Skeletal muscle tissue (tissue), 4 donors: ENCODE data around the gene ATP9A. TPM values are rescaled to one million over a fixed set of nuclear protein-coding genes. Genes with fewer than 3 reads are reported as not detected.
"Not testable (repeated sequence)": the region's sequence is repeated elsewhere in the genome, so short reads cannot be mapped to it uniquely, and the experiment has no call there.

Source experiments
- H3K27ac ChIP-seq: one replicate; pipeline ENCODE4 v1.7.0; 2013; ENCODE audit warnings: mild to moderate bottlenecking, low read depth, low read length, inconsistent platforms
- H3K27me3 ChIP-seq, 3 donors: one replicate each; pipeline ENCODE4 v1.7.0; 2013; ENCODE audit warnings: low read length in 3 of 3; ENCODE audit not compliant: control insufficient read depth in 3 of 3, insufficient read depth in 3 of 3
- H3K36me3 ChIP-seq, 3 donors: one replicate each; pipeline ENCODE4 v1.7.0; 2013; ENCODE audit warnings: low read length in 3 of 3; ENCODE audit not compliant: control insufficient read depth in 3 of 3, insufficient read depth in 3 of 3
- H3K4me1 ChIP-seq, 3 donors: one replicate each; pipeline ENCODE4 v1.7.0; 2013; ENCODE audit warnings: low read length in 3 of 3, mild to moderate bottlenecking in 3 of 3; ENCODE audit not compliant: control insufficient read depth in 3 of 3, insufficient read depth in 3 of 3
- H3K4me3 ChIP-seq, 3 donors: one replicate each; pipeline ENCODE4 v1.7.0; 2013; ENCODE audit warnings: low read length in 3 of 3
- H3K9ac ChIP-seq, 3 donors: one replicate each; pipeline ENCODE4 v1.7.0; 2013; ENCODE audit warnings: low read length in 3 of 3, mild to moderate bottlenecking in 3 of 3, moderate library complexity in 2 of 3, low read depth in 1 of 3
- H3K9me3 ChIP-seq, 3 donors: one replicate each; pipeline ENCODE4 v1.7.0; 2013; ENCODE audit warnings: low read length in 3 of 3; ENCODE audit not compliant: control insufficient read depth in 3 of 3
- total RNA-seq: library from RNA; depleted of rRNA; stranded (reverse); fragments of >200 nt; gene quantifications from one replicate; pipeline ENCODE4 v1.2.3, GENCODE V29; 2014
- donor health status: Osteomylitis.

Gene ATP9A
- total RNA-seq, 1 donor from 2014 or later = 56.4 TPM

GRCh38 chr20:51665543-51666118 lies 102.6 kb downstream of the ATP9A start:
- no peaks in the 10 kb centered on the region for H3K9me3 ChIP-seq
- H3K4me3 ChIP-seq = no peak overlapping the region
- H3K27me3 ChIP-seq = no peaks in the 10 kb centered on the region
- H3K27ac ChIP-seq = no peak overlapping the region
- peaks cover 12 to 34% (median 20%) of the 10 kb centered on the region in 3 donors for H3K36me3 ChIP-seq
- H3K9ac ChIP-seq = no peak overlapping the region
- H3K4me1 ChIP-seq = peaks cover 0 to 2% (median 0%) of the 10 kb centered on the region in 3 donors

- Histone ChIP-seq H3K4me1 (peaks cover 0 to 2% (median 0%) of the 10 kb centered on the region in 3 donors), H3K4me3 (no peak overlapping the region), H3K9me3 (no peaks in the 10 kb centered on the region), H3K27ac (no peak overlapping the region), H3K27me3 (no peaks in the 10 kb centered on the region), H3K36me3 (peaks cover 4 to 8% (median 5%) of the 10 kb centered on the region in 3 donors), H3K9ac (no peak overlapping the region)
These were observed 106.5 kb downstream of the ATP9A start for GRCh38 chr20:51661609-51662178.

DNA sequence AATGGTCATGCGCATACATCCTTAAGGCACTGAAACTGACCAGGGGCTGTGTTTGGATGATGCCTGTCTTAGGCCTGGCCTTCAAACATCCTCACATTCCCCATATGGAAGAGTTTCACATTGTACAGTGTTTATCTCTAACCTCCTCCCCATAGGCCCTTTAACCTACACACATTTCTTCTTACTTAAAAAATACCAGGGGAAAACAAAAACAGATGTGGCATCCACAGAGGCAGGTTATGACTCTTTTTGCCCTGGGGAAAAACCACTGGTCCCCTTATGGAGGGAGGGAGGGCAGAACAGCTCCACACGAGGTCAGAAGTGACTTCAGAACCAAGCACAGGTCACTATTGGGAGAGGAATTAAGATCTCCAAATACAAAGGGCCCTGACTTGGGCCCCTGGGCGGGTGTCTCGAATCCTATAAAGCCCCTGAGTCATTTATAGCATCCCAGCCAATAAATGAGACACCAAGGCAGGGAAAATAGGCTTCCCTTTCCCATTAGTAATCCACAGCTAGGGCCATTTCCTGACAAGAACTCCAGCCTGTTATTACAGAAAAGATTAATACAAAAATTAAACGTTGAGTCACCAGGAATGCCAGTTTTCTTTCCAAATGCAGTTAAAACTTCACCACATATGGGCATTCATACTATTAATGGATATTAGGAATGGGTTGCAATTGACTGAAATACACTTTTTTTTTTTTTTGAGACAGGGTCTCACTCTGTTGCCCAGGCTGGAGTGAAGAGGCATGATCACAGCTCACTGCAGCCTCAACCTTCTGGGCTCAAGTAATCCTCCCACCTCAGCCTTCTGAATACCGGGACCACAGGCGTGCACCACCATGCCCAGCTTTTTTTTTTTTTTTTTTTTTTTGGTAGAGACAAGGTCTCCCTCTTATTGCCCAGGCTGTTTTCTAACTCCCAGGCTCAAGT lies 107.2 kb downstream of the ATP9A start:
- peaks cover 2 to 5% (median 4%) of the 10 kb centered on the region in 3 donors for H3K36me3 ChIP-seq
- no peak overlapping the region for H3K4me3 ChIP-seq
- no peak overlapping the region for H3K27ac ChIP-seq
- H3K9ac ChIP-seq = no peak overlapping the region
- no peaks in the 10 kb centered on the region for H3K27me3 ChIP-seq
- H3K4me1 ChIP-seq = peaks cover 0 to 2% (median 0%) of the 10 kb centered on the region in 3 donors
- H3K9me3 ChIP-seq = no peaks in the 10 kb centered on the region

- H3K27ac ChIP-seq = no peak overlapping the region
- H3K9me3 ChIP-seq = no peaks in the 10 kb centered on the region
- H3K27me3 ChIP-seq = no peaks in the 10 kb centered on the region
- H3K4me1 ChIP-seq = no peaks in the 10 kb centered on the region
- H3K36me3 ChIP-seq = peaks cover 2 to 5% (median 4%) of the 10 kb centered on the region in 3 donors
- peak overlapping the region in 1 of 3 donors; percentile 8 for H3K9ac ChIP-seq
- H3K4me3 ChIP-seq = no peak overlapping the region
These were observed 108.6 kb downstream of the ATP9A start for GRCh38 chr20:51659491-51660050.

DNA sequence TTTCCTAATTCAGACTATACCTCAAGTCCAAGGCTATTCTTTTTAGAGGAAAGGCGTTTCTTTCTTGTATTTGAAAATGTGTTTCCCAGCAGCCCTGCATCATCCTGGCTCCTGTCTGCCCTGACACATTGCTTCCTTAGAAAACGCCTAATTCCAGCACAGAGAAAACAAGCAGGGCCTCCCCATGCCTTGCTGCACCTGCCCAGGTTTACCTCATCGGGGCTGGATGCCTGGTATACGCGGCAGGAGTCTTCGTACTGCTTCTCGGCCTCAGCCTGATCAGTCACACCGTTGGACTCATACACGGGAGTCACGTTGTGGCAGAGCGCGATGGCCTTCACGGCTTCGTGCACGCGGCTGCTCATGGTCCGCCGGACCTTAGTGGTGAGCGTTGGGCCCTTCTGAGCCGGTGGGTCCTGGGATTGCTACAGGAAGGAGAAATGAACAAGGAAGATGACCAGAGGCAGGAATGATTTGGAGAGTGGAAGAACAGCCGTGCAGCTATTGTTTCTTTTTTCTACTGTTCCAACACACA lies 111.4 kb downstream of the ATP9A start:
- Histone ChIP-seq H3K4me1 (peaks cover 6 to 12% (median 8%) of the 10 kb centered on the region in 3 donors), H3K36me3 (peaks cover 2 to 5% (median 4%) of the 10 kb centered on the region in 3 donors), H3K9me3 (no peaks in the 10 kb centered on the region), H3K4me3 (no peak overlapping the region), H3K27ac (no peak overlapping the region), H3K9ac (no peak overlapping the region), H3K27me3 (no peaks in the 10 kb centered on the region)

DNA sequence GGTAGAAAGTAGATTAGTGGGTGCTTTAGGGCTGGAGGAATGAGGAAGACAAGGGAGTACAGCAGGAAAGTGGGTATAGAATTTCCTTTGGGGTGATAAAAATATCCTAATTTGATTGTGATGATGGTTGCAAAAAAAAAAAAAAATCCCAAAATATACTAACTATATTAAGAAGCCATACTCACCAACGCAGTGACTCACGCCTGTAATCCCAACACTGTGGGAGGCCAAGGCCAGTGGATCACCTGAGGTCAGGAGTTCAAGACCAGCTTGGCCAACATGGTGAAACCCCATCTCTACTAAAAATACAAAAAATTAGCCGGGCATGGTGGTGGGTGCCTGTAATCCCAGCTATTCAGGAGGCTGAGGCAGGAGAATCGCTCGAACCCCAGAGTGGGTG lies 112.1 kb downstream of the ATP9A start:
- not testable (repeated sequence) for H3K27me3 ChIP-seq, H3K9me3 ChIP-seq, H3K9ac ChIP-seq, H3K27ac ChIP-seq, H3K36me3 ChIP-seq, H3K4me3 ChIP-seq
- H3K4me1 ChIP-seq = peaks cover 6 to 12% (median 8%) of the 10 kb centered on the region in 3 donors

GRCh38 chr20:51654495-51654894 lies 113.7 kb downstream of the ATP9A start:
- Histone ChIP-seq H3K9me3 (no peaks in the 10 kb centered on the region), H3K9ac (no peak overlapping the region), H3K36me3 (peaks cover 2 to 5% (median 4%) of the 10 kb centered on the region in 3 donors), H3K27me3 (no peaks in the 10 kb centered on the region), H3K4me1 (peaks cover 8 to 12% (median 9%) of the 10 kb centered on the region in 3 donors), H3K27ac (no peak overlapping the region), H3K4me3 (no peak overlapping the region)

- Histone ChIP-seq H3K27me3 (no peaks in the 10 kb centered on the region), H3K9ac (no peak overlapping the region), H3K9me3 (no peaks in the 10 kb centered on the region), H3K36me3 (peaks cover 4 to 6% (median 5%) of the 10 kb centered on the region in 3 donors), H3K4me3 (no peak overlapping the region), H3K27ac (no peak overlapping the region), H3K4me1 (peaks cover 8 to 12% (median 9%) of the 10 kb centered on the region in 3 donors)
These were observed 114.1 kb downstream of the ATP9A start for GRCh38 chr20:51654060-51654459.

DNA sequence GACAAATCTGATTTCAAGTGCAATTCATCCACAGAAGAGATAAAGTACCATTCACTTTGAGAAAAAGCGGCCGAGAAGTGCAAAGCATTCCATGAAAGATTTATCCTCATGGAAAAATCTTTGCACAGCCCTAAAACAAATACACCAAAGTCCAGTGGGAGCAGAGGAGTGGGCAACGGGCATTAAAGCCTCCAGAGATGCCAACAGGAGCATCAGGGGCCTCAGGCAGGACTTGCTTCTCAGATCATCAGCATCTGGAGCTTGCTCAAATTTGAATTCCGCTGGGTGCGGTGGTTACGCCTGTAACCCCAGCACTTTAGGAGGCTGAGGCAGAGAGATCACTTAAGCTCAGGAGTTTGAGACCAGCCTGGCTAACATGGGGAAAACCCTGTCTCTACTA lies 115.0 kb downstream of the ATP9A start:
- H3K4me1 ChIP-seq = peaks cover 8 to 12% (median 9%) of the 10 kb centered on the region in 3 donors
- H3K9me3 ChIP-seq = no peaks in the 10 kb centered on the region
- no peak overlapping the region for H3K4me3 ChIP-seq
- no peak overlapping the region for H3K27ac ChIP-seq
- H3K27me3 ChIP-seq = no peaks in the 10 kb centered on the region
- peaks cover 4 to 7% (median 5%) of the 10 kb centered on the region in 3 donors for H3K36me3 ChIP-seq
- H3K9ac ChIP-seq = no peak overlapping the region
